ENCODE results near the gene PRKAB1. TPM values are rescaled to one million over a fixed set of nuclear protein-coding genes. Genes with fewer than 3 reads are reported as not detected.

PRKAB1 gene
- total and polyA plus RNA-seq, 4 donors: 34.7 to 57.5 (median 37.9) TPM

DNA sequence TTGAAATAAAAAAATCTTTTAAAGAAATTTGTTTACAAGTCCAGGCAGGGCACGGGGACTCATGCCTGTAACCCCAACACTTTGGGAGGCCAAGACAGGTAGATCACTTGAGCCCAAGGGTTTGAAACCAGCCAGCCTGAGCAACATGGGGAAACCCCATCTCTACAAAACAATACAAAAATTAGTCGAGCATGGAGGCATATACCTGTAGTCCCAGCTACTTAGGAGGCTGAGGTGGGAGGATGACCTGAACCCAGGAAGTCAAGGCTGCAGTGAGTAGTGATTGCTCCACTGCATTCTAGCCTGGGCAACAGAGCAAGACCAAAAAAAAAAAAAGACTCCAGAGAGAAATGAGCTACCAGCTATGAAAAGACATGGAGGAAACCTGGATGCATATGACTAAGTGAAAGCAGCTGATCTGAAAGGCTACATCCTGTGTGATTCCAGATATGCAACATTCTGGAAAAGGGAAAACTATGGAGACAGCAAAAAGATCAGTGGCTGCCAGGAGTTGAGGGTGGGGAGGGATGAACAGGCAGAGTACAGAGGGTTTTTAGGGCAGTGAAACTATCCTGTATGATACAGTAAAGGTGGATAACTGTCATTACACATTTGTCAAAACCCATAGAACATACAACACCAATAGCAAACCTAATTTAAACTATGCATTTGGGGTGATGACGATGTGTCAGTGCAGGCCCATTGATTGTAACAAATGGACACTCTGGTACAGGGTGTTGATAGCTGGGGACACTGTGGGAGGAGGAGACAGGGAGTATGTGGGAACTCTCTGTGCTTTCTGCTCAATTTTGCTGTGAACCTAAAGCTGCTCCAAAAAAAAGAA lies 59.9 kb downstream of the PRKAB1 start:
- ATAC-seq (ENCODE audit: insufficient read depth, low FRiP score) (no peak), DNase-seq (no peak)
- TF ChIP-seq, protein P1, sequence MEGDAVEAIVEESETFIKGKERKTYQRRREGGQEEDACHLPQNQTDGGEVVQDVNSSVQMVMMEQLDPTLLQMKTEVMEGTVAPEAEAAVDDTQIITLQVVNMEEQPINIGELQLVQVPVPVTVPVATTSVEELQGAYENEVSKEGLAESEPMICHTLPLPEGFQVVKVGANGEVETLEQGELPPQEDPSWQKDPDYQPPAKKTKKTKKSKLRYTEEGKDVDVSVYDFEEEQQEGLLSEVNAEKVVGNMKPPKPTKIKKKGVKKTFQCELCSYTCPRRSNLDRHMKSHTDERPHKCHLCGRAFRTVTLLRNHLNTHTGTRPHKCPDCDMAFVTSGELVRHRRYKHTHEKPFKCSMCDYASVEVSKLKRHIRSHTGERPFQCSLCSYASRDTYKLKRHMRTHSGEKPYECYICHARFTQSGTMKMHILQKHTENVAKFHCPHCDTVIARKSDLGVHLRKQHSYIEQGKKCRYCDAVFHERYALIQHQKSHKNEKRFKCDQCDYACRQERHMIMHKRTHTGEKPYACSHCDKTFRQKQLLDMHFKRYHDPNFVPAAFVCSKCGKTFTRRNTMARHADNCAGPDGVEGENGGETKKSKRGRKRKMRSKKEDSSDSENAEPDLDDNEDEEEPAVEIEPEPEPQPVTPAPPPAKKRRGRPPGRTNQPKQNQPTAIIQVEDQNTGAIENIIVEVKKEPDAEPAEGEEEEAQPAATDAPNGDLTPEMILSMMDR (IDR thresholded peaks at IDR 0.05; ENCODE audit: control extremely low read depth, extremely low read depth): no peak
- Histone ChIP-seq H3K4me1 (ENCODE audit: control insufficient read depth in 5 of 5, insufficient read depth in 5 of 5, low read length in 5 of 5) (no peaks in the 10 kb centered on the region), H3K4me3 (no peak overlapping the region), H3K27ac (ENCODE audit: low read depth in 1 of 2, low read length in 1 of 2) (no peak overlapping the region), H3K9me3 (ENCODE audit: control insufficient read depth in 4 of 4, insufficient read depth in 3 of 4, low read length in 3 of 4) (no peaks in the 10 kb centered on the region), H3K27me3 (ENCODE audit: control insufficient read depth in 3 of 3, insufficient read depth in 3 of 3, low read length in 2 of 3) (no peaks in the 10 kb centered on the region), H3K9ac (ENCODE audit: insufficient read depth in 1 of 2, low read length in 2 of 2) (no peak overlapping the region), H3K36me3 (ENCODE audit: control insufficient read depth in 4 of 4, insufficient read depth in 4 of 4, low read length in 4 of 4) (no peaks in the 10 kb centered on the region)
- 88 to 94% methylated on average over 3 of the region's 3 CpGs for WGBS, 2 donors

DNA sequence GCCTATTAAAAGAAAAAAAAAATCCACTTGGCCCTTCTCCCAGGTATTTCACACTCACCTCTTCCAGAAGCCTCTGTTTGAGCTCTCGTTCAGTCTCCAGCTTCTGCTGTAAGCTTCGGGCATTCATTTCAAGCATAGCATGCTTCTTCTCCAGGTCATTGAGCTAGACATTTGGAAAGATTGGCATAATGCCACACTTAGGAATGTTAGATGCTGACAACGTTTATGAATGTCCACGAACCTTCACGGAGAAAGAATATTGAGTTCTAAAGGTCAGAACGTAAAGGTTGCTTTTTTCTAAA lies 60.5 kb downstream of the PRKAB1 start:
- H3K4me1 ChIP-seq (ENCODE audit: control insufficient read depth in 5 of 5, insufficient read depth in 5 of 5, low read length in 5 of 5): no peaks in the 10 kb centered on the region
- H3K4me3 ChIP-seq: no peak overlapping the region
- H3K9ac ChIP-seq (ENCODE audit: insufficient read depth in 1 of 2, low read length in 2 of 2): no peak overlapping the region
- ATAC-seq (ENCODE audit: insufficient read depth, low FRiP score) (no peak), DNase-seq (no peak)
- no peaks in the 10 kb centered on the region for H3K36me3 ChIP-seq (ENCODE audit: control insufficient read depth in 4 of 4, insufficient read depth in 4 of 4, low read length in 4 of 4)
- WGBS, 2 donors: 66 to 86% methylated on average over 6 of the region's 6 CpGs
- no peaks in the 10 kb centered on the region for H3K27me3 ChIP-seq (ENCODE audit: control insufficient read depth in 3 of 3, insufficient read depth in 3 of 3, low read length in 2 of 3)
- H3K27ac ChIP-seq (ENCODE audit: low read depth in 1 of 2, low read length in 1 of 2): no peak overlapping the region
- TF ChIP-seq, protein P1 (IDR thresholded peaks at IDR 0.05; ENCODE audit: control extremely low read depth, extremely low read depth): no peak
- H3K9me3 ChIP-seq (ENCODE audit: control insufficient read depth in 4 of 4, insufficient read depth in 3 of 4, low read length in 3 of 4): no peaks in the 10 kb centered on the region

DNA sequence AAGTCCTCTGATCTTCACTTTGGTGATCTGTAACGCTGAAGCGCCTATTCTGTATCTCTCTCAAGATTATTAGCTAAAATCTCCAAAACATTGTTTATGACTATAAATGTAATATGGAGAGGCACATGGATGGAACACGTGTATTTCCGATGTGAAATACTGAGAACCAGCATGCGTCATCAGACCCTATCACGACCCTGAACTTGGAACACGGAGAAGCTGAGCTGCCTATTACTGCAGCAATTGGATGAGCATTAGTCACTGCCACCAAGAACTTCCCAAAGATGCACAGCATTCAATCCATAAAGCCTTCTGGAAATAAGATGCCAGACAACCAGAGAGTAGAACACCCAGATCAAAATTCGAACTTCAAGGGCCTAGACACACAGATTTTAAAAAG lies 61.9 kb downstream of the PRKAB1 start:
- H3K9me3 ChIP-seq (ENCODE audit: control insufficient read depth in 4 of 4, insufficient read depth in 3 of 4, low read length in 3 of 4): no peaks in the 10 kb centered on the region
- TF ChIP-seq, protein P1 (IDR thresholded peaks at IDR 0.05; ENCODE audit: control extremely low read depth, extremely low read depth): no peak
- no peak overlapping the region for H3K27ac ChIP-seq (ENCODE audit: low read depth in 1 of 2, low read length in 1 of 2)
- H3K4me3 ChIP-seq: no peak overlapping the region
- H3K36me3 ChIP-seq (ENCODE audit: control insufficient read depth in 4 of 4, insufficient read depth in 4 of 4, low read length in 4 of 4): peaks cover 0 to 11% (median 6%) of the 10 kb centered on the region in 4 donors
- 96 to 98% methylated on average over 8 of the region's 8 CpGs for WGBS, 2 donors
- H3K27me3 ChIP-seq (ENCODE audit: control insufficient read depth in 3 of 3, insufficient read depth in 3 of 3, low read length in 2 of 3): no peaks in the 10 kb centered on the region
- no peak for ATAC-seq (ENCODE audit: insufficient read depth, low FRiP score)
- DNase-seq: no peak
- H3K9ac ChIP-seq (ENCODE audit: insufficient read depth in 1 of 2, low read length in 2 of 2): no peak overlapping the region
- no peaks in the 10 kb centered on the region for H3K4me1 ChIP-seq (ENCODE audit: control insufficient read depth in 5 of 5, insufficient read depth in 5 of 5, low read length in 5 of 5)

DNA sequence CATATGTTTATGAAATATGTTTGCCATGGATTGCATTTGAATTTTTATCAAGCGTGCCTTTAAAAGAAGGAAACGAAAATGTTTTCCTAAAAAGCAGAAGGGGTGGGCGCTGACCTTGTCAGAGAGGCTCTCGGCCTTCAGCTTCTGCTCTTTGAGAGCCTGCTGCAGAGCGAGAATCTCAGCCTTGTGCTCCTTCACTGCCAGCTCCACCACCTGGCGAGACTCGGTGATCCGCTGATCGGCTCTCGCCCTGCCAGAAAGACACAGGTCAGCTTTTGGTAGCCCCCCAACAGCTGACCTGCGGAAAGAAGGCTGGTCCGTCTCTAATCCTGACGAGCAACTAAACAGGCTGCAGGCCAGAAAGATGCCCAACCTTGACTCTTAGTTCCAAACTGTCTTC lies 62.4 kb downstream of the PRKAB1 start:
- peaks cover 0 to 11% (median 6%) of the 10 kb centered on the region in 4 donors for H3K36me3 ChIP-seq (ENCODE audit: control insufficient read depth in 4 of 4, insufficient read depth in 4 of 4, low read length in 4 of 4)
- no peaks in the 10 kb centered on the region for H3K27me3 ChIP-seq (ENCODE audit: control insufficient read depth in 3 of 3, insufficient read depth in 3 of 3, low read length in 2 of 3)
- no peak overlapping the region for H3K4me3 ChIP-seq
- no peak overlapping the region for H3K9ac ChIP-seq (ENCODE audit: insufficient read depth in 1 of 2, low read length in 2 of 2)
- WGBS, 2 donors: 95 to 96% methylated on average over 13 of the region's 13 CpGs
- no peaks in the 10 kb centered on the region for H3K4me1 ChIP-seq (ENCODE audit: control insufficient read depth in 5 of 5, insufficient read depth in 5 of 5, low read length in 5 of 5)
- ATAC-seq (ENCODE audit: insufficient read depth, low FRiP score) (no peak), DNase-seq (no peak)
- TF ChIP-seq, protein P1 (IDR thresholded peaks at IDR 0.05; ENCODE audit: control extremely low read depth, extremely low read depth): no peak
- H3K27ac ChIP-seq (ENCODE audit: low read depth in 1 of 2, low read length in 1 of 2): no peak overlapping the region
- H3K9me3 ChIP-seq (ENCODE audit: control insufficient read depth in 4 of 4, insufficient read depth in 3 of 4, low read length in 3 of 4): no peaks in the 10 kb centered on the region
